ENCODE data around the gene CHTF18. TPM values are rescaled to one million over a fixed set of nuclear protein-coding genes. Genes with fewer than 3 reads are reported as not detected.
A peak's percentile ranks its signal among the peaks of the same experiment; 100 is the strongest.

CHTF18 gene
- total RNA-seq, 1 experiment from 2014 or later, result 30.9 TPM

DNA sequence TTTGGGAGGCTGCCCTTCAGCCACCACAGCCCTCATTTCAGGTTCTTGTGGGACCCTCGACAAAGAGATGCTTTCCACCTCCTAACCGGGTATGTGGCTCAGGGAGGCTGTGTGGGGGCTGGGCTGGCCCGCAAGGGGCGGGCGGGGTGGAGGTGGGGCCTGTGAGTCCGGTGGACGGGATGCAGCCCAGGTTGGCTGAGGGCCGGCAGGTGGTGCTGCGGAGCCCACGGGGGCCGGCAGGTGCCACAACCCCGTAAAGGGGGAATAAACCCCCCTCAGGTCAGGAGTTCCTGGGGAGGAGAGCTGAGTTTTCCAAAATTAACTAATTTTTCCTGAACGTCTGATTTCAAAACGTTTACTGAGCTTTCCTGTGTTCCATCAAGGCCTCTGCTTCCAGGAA lies 42.7 kb upstream of the CHTF18 start:
- intact Hi-C loops (cut with micrococcal nuclease), result loop anchor here (1.0 kb wide), 1 partner anchor 40 kb away; no protein-coding TSS in a partner anchor
- ChIA-PET POLR2A (interaction anchor here (0.9 to 1.5 kb wide), 2 partner anchors 14 to 38 kb away, joined by 3 read pairs; no protein-coding TSS in a partner anchor), CTCF (interaction anchor here (0.6 to 4.0 kb wide), 6 partner anchors 11 to 42 kb away, joined by 3 to 32 read pairs (median 5); partner anchors contain the start of genes CHTF18, HAGHL, MSLN and RPUSD1)
- no peaks in the 10 kb centered on the region for H3K36me3 Mint-ChIP-seq (ENCODE audit: insufficient read depth, unreplicated experiment)
- no peak overlapping the region for H3K4me3 Mint-ChIP-seq (ENCODE audit: unreplicated experiment)
- no peaks in the 10 kb centered on the region for H3K9me3 Mint-ChIP-seq (ENCODE audit: unreplicated experiment)
- H3K4me1 Mint-ChIP-seq (ENCODE audit: insufficient read depth, unreplicated experiment), result no peaks in the 10 kb centered on the region
- H3K27ac Mint-ChIP-seq (ENCODE audit: low read depth, unreplicated experiment), result no peak overlapping the region
- no peaks in the 10 kb centered on the region for H3K27me3 Mint-ChIP-seq (ENCODE audit: insufficient read depth, unreplicated experiment)
- BruUV-seq (replicated peaks), result no TSS peak
- TF ChIP-seq, protein P1, sequence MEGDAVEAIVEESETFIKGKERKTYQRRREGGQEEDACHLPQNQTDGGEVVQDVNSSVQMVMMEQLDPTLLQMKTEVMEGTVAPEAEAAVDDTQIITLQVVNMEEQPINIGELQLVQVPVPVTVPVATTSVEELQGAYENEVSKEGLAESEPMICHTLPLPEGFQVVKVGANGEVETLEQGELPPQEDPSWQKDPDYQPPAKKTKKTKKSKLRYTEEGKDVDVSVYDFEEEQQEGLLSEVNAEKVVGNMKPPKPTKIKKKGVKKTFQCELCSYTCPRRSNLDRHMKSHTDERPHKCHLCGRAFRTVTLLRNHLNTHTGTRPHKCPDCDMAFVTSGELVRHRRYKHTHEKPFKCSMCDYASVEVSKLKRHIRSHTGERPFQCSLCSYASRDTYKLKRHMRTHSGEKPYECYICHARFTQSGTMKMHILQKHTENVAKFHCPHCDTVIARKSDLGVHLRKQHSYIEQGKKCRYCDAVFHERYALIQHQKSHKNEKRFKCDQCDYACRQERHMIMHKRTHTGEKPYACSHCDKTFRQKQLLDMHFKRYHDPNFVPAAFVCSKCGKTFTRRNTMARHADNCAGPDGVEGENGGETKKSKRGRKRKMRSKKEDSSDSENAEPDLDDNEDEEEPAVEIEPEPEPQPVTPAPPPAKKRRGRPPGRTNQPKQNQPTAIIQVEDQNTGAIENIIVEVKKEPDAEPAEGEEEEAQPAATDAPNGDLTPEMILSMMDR (IDR thresholded peaks at IDR 0.05; ENCODE audit: unreplicated experiment), result peak; percentile 61
- DNase-seq (ENCODE audit: unreplicated experiment), result no peak

DNA sequence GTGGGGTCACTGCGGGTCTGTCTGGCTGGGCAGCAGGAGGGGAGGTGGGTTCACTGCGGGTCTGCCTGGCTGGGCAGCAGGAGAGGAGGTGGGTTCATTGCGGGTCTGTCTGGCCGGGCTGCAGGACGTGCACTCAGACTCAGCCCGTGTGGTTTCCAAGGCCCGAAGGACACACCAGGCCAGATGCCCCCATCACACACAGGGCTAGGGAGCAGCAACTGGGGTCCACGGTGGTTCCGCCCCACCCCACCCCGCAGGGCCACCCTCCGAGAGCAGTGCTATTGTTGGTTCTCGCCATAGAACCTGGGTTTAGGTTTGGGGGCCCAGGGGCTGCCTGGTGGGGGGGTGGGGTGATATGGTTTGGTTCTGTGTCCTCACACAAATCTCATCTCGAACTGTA lies 41.8 kb upstream of the CHTF18 start:
- Mint-ChIP-seq H3K4me3 (ENCODE audit: unreplicated experiment) (no peak overlapping the region), H3K4me1 (ENCODE audit: insufficient read depth, unreplicated experiment) (no peaks in the 10 kb centered on the region), H3K27ac (ENCODE audit: low read depth, unreplicated experiment) (no peak overlapping the region), H3K9me3 (ENCODE audit: unreplicated experiment) (no peaks in the 10 kb centered on the region), H3K27me3 (ENCODE audit: insufficient read depth, unreplicated experiment) (no peaks in the 10 kb centered on the region), H3K36me3 (ENCODE audit: insufficient read depth, unreplicated experiment) (no peaks in the 10 kb centered on the region)
- no TSS peak for BruUV-seq (replicated peaks)
- no peak for DNase-seq (ENCODE audit: unreplicated experiment)
- intact Hi-C loops (cut with micrococcal nuclease), result no loop called here
- TF ChIP-seq, protein P1 (IDR thresholded peaks at IDR 0.05; ENCODE audit: unreplicated experiment), result no peak
- POLR2A ChIA-PET, result no interaction called here
- CTCF ChIA-PET, result interaction anchor here (0.7 to 3.7 kb wide), 3 partner anchors 8 to 308 kb away, joined by 3 to 19 read pairs (median 6); no protein-coding TSS in a partner anchor

DNA sequence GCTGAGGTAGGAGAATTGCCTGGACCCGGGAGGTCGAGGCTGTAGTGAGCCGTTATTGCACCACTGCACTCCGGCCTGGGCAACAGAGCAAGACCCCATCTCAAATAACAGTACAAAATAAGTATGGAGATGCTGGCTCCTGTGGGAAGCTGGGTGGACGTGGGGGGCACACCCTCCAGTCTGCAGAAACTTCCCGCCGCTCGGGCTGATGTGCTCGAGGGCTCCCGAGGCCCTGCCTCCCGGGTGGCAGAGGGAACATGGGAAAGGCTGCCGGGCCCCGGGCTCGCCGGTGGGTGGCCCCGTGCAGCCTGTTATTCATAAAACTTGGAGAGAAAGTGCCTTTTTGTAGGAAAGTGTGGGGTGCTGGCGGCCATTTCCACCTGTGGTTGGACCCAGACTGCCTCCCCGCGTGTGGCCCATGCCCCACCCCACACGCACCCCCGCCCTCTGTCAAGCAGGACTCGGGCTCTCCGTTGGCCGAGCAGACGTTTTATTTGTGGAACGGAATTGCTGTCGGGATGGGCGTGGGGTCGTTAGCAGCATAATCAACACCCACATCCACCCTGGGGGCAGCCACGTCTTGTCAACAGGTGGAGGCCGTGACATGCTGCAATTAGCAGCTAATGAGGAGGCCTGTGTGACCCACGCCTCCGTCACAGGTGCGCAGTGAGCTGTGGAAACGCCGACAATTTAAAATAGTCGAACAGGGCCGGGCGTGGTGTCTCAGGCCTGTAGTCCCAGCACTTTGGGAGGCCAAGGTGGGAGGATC lies 40.3 kb upstream of the CHTF18 start:
- Mint-ChIP-seq H3K36me3 (ENCODE audit: insufficient read depth, unreplicated experiment) (no peaks in the 10 kb centered on the region), H3K27me3 (ENCODE audit: insufficient read depth, unreplicated experiment) (no peaks in the 10 kb centered on the region), H3K9me3 (ENCODE audit: unreplicated experiment) (no peaks in the 10 kb centered on the region), H3K4me3 (ENCODE audit: unreplicated experiment) (no peak overlapping the region), H3K27ac (ENCODE audit: low read depth, unreplicated experiment) (no peak overlapping the region), H3K4me1 (ENCODE audit: insufficient read depth, unreplicated experiment) (no peaks in the 10 kb centered on the region)
- intact Hi-C loops (cut with micrococcal nuclease), result no loop called here
- no peak for DNase-seq (ENCODE audit: unreplicated experiment)
- BruUV-seq (replicated peaks), result no TSS peak
- ChIA-PET POLR2A (interaction anchor here (0.7 to 2.9 kb wide), 8 partner anchors 7 to 42 kb away, joined by 3 to 26 read pairs (median 4); partner anchors contain the start of genes ANTKMT, CIAO3 and MSLN), CTCF (interaction anchor here (0.6 to 3.7 kb wide), 5 partner anchors 28 to 338 kb away, joined by 3 to 19 read pairs (median 4); partner anchors contain the start of gene ANTKMT)
- TF ChIP-seq, protein P1 (IDR thresholded peaks at IDR 0.05; ENCODE audit: unreplicated experiment), result no peak

DNA sequence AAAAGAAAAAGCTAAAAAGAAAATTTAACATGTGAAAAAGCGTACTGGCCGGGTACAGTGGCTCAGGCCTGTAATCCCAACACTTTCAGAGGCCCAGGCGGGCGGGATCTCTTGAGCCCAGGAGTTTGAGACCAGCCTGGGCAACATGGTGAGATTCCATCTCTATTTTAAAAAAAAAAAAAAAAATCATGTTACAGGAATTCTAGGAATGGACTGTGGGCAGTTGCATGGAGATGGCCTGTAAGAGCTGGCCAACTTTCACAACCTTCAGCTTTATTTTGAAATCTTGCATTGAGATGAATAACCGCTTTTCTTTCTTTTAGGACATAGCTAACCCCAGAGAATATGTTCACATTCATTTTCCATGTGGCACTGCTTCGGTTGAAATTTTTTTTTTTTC lies 39.4 kb upstream of the CHTF18 start:
- no TSS peak for BruUV-seq (replicated peaks)
- ChIA-PET POLR2A (interaction anchor here (0.6 to 2.9 kb wide), 18 partner anchors 8 to 956 kb away, joined by 3 to 26 read pairs (median 4); partner anchors contain the start of genes ANTKMT, CHTF18, CIAO3 and MSLN), CTCF (interaction anchor here (0.5 to 3.7 kb wide), 9 partner anchors 29 to 1365 kb away, joined by 3 to 19 read pairs (median 4); partner anchors contain the start of gene ANTKMT)
- TF ChIP-seq, protein P1 (IDR thresholded peaks at IDR 0.05; ENCODE audit: unreplicated experiment), result no peak
- DNase-seq (ENCODE audit: unreplicated experiment), result peak; percentile 56
- no peak overlapping the region for H3K4me3 Mint-ChIP-seq (ENCODE audit: unreplicated experiment)
- intact Hi-C loops (cut with micrococcal nuclease), result no loop called here
- no peaks in the 10 kb centered on the region for H3K9me3 Mint-ChIP-seq (ENCODE audit: unreplicated experiment)
- no peak overlapping the region for H3K27ac Mint-ChIP-seq (ENCODE audit: low read depth, unreplicated experiment)
- H3K4me1 Mint-ChIP-seq (ENCODE audit: insufficient read depth, unreplicated experiment), result no peaks in the 10 kb centered on the region
- no peaks in the 10 kb centered on the region for H3K36me3 Mint-ChIP-seq (ENCODE audit: insufficient read depth, unreplicated experiment)
- H3K27me3 Mint-ChIP-seq (ENCODE audit: insufficient read depth, unreplicated experiment), result no peaks in the 10 kb centered on the region
